Parathyroid adenoma (tissue), 2 donors: Measurements from ENCODE around the gene GRHL1.

Source experiments
- H2AFZ ChIP-seq: fragments of 300-600 bp; sonication (generic); one replicate; pipeline ENCODE4 v1.7.0; 2017; ENCODE audit warnings: antibody characterized with exemption, mild to moderate bottlenecking
- H3K27ac ChIP-seq: fragments of 300-600 bp; sonication (generic); one replicate; pipeline ENCODE4 v1.7.0; 2017
- H3K27me3 ChIP-seq: fragments of 300-600 bp; sonication (generic); one replicate; pipeline ENCODE4 v1.7.0; 2017; ENCODE audit warnings: low read length; ENCODE audit not compliant: control insufficient read depth, insufficient read depth
- H3K36me3 ChIP-seq: fragments of 300-600 bp; sonication (generic); one replicate; pipeline ENCODE4 v1.7.0; 2017; ENCODE audit warnings: low read length; ENCODE audit not compliant: control insufficient read depth, insufficient read depth
- H3K4me1 ChIP-seq: fragments of 300-600 bp; sonication (generic); one replicate; pipeline ENCODE4 v1.7.0; 2017; ENCODE audit warnings: control low read depth
- H3K4me2 ChIP-seq: fragments of 300-600 bp; sonication (generic); one replicate; pipeline ENCODE4 v1.7.0; 2017; ENCODE audit warnings: low read length
- H3K4me3 ChIP-seq: fragments of 300-600 bp; sonication (generic); one replicate; pipeline ENCODE4 v1.7.0; 2017; ENCODE audit warnings: low read depth, low read length
- H3K79me2 ChIP-seq: fragments of 300-600 bp; sonication (generic); one replicate; pipeline ENCODE4 v1.7.0; 2017; ENCODE audit warnings: control low read depth
- H3K9ac ChIP-seq: fragments of 300-600 bp; sonication (generic); one replicate; pipeline ENCODE4 v1.7.0; 2017; ENCODE audit warnings: mild to moderate bottlenecking
- H3K9me3 ChIP-seq: fragments of 300-600 bp; sonication (generic); one replicate; pipeline ENCODE4 v1.7.0; 2017; ENCODE audit warnings: low read length; ENCODE audit not compliant: control insufficient read depth
- TF ChIP-seq, protein P1 (sequence below): fragments of 300-600 bp; sonication (generic); IDR thresholded peaks from one replicate; pipeline ENCODE4 v1.7.0; 2017; ENCODE audit warnings: antibody characterized with exemption, mild to moderate bottlenecking
- donor health status: primary hyperparathyroidism.

GRHL1 gene

DNA sequence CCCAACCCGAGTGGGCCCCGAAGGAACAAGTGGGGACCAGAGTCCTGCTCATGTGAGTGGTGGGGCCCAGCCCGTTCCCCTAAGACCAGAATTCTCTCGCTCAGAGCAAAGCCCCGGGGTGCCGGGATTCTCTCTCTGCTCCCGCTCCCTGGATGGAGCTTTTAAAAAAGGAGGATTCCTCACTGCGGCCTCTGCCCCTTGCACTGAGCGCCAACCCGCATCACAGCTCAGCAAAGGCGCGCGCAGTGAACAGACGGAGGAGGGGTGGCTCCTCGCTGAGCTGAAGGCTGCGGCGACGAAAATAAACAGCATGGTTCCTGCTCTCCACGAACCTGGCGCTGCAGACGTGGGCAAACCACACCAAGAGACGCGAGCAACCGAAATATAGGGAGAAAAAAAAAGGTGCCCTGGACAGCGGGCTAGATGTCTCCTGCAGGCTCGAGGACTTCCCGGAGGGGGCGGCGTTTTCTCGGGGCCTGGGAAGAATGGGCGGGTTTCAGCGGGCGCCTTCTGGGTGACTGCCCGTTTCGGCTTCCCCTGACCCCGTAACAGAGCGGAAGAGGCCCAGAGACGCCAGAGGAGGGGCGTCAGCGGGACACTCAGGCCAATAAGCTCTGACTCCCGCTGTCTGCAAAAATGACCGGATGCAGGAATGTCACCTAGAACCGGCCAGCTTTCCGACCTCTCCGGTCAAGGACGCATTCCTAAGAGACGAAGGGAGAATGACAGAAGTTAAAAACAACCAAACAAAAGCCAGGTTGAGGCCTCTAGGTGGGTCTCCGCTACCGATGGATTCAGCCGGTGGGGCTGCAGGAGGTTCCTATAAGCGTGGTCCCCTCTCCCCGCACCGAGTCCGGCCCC lies 91.0 kb downstream of the GRHL1 start:
- Histone ChIP-seq H3K27me3 (no peaks in the 10 kb centered on the region), H3K4me1 (peaks cover 49% of the 10 kb centered on the region)
- TF ChIP-seq, protein P1, sequence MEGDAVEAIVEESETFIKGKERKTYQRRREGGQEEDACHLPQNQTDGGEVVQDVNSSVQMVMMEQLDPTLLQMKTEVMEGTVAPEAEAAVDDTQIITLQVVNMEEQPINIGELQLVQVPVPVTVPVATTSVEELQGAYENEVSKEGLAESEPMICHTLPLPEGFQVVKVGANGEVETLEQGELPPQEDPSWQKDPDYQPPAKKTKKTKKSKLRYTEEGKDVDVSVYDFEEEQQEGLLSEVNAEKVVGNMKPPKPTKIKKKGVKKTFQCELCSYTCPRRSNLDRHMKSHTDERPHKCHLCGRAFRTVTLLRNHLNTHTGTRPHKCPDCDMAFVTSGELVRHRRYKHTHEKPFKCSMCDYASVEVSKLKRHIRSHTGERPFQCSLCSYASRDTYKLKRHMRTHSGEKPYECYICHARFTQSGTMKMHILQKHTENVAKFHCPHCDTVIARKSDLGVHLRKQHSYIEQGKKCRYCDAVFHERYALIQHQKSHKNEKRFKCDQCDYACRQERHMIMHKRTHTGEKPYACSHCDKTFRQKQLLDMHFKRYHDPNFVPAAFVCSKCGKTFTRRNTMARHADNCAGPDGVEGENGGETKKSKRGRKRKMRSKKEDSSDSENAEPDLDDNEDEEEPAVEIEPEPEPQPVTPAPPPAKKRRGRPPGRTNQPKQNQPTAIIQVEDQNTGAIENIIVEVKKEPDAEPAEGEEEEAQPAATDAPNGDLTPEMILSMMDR, result peak; percentile 20

DNA sequence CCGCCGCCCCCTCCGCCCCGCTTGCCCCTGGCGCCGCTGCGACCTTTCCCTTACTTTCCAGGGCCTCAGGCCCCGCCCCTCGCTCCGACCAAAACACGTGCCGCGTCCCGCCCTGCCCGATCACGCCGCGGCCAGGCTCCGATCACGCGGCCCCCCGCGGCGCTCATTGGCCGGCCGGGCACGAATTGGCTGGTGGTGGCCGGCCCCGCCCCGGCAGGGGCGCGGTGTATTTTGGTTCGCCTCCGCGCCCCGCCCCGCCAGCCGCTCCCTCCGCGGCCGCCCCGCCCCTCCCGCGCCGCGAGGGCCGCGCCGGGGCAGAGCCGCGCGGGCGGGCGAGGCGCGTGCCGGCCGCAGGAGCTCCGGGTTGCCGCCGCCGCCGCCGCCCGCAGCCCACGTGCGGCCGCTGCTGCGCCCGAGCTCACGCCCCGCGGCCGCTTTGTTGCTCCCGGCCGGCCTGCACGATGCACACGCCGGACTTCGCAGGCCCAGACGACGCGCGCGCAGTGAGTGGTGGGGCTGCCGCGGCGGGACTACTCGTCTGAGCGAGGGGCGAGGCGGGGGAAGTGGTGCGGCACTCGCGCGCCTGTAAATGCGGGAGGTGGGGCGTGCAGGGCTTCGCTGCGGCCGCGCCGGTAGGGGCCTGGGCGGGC lies 91.9 kb downstream of the GRHL1 start, which contains the start of gene KLF11:
TSS of gene KLF11 (plus strand) at position 295 of the 650 bp plus-strand sequence. CDS start at position 462, 167 bp downstream.
- Histone ChIP-seq H3K27me3 (no peaks in the 10 kb centered on the region), H3K36me3 (no peaks in the 10 kb centered on the region), H3K9ac (peak within 1 kb of the TSS; percentile 94), H3K4me3 (peak within 1 kb of the TSS; percentile 72), H2AFZ (peak within 1 kb of the TSS; percentile 85), H3K79me2 (peaks cover 15% of the 10 kb centered on the region), H3K27ac (peak within 1 kb of the TSS; percentile 99), H3K9me3 (no peaks in the 10 kb centered on the region), H3K4me1 (peaks cover 48% of the 10 kb centered on the region), H3K4me2 (peak within 1 kb of the TSS; percentile 95)
- TF ChIP-seq, protein P1, result no peak

More for the DNA sequence above, 91.0 kb downstream of the GRHL1 start:
- Histone ChIP-seq H2AFZ (peak overlapping the region; percentile 85), H3K9ac (peak overlapping the region; percentile 55), H3K27ac (peak overlapping the region; percentile 99), H3K9me3 (no peaks in the 10 kb centered on the region), H3K4me3 (peak overlapping the region; percentile 72), H3K36me3 (no peaks in the 10 kb centered on the region), H3K4me2 (peak overlapping the region; percentile 95), H3K79me2 (peaks cover 12% of the 10 kb centered on the region)

DNA sequence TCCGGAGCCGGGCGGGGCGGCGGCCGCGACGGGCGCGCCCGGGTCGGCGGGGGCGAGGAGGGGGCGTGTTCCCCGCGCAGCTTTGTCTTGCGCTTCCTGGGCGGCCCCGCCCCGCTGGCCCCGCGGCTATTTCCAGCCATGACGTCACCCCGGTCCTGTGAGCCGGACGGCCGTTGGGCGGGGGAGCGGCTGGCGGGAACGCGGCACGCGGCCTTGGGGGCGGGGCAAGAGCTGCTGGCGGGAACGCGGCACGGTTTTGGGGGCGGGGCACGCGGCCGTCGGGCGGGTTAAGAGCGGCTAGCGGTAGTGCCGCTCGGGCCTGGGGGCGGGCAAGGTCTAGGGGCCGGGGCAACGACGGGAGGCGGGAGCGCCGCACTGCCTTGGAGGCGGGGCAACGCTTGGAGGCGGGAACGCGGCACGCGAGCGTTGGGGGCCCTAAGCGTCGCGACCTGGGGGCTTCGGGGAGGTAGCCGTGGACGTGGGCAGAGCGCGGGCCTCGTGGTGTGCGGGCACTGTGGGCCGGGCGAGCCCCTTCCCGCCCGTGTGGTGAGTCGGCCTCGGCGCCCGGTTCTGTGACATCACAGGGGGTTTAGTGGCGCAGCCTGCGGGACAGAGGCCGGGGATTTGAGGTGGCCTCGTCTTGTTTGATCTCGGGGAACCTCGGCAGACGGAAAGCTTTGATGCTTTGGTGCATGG lies 92.6 kb downstream of the GRHL1 start:
- Histone ChIP-seq H3K27me3 (no peaks in the 10 kb centered on the region), H3K4me1 (peaks cover 44% of the 10 kb centered on the region), H3K27ac (peak overlapping the region; percentile 94), H3K9me3 (no peaks in the 10 kb centered on the region), H3K4me3 (peak overlapping the region; percentile 70), H2AFZ (peak overlapping the region; percentile 78), H3K79me2 (peaks cover 17% of the 10 kb centered on the region), H3K36me3 (no peaks in the 10 kb centered on the region), H3K9ac (peak overlapping the region; percentile 61), H3K4me2 (peak overlapping the region; percentile 89)
- TF ChIP-seq, protein P1, result no peak

DNA sequence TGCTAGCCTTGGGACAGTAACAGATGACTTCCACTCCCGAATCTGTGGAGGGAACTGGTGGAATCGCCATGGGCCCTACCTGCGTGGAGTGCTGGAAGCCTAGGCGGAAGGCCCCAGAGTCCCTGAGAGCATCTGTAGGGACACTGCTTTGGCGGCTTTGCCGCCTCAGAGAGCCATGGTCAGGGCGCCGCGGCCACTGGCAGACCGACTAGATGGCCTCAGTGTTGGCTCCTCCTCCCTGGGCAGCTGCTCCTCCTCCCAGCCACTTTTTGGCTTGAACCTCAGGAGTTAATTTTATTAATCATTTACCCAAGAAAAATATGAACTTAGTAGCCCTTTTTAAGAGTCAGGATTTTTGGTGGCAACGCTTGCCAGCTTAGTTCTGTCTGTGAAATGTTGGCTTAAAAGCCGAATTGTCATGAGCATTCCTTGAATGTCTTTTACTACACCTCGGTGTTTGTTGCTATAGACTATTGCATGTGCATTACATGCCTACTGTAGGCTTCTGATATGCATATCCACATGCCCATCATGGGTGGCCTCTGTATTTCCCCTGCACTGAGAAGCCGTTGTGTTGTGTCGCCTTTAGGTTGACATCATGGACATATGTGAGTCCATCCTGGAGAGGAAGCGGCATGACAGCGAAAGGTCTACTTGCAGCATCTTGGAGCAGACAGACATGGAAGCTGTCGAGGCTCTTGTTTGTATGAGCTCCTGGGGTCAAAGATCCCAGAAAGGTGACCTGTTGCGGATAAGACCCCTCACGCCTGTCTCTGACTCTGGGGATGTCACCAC lies 94.3 kb downstream of the GRHL1 start:
- Histone ChIP-seq H2AFZ (no peak overlapping the region), H3K79me2 (peaks cover 19% of the 10 kb centered on the region), H3K9me3 (no peaks in the 10 kb centered on the region), H3K4me2 (no peak overlapping the region), H3K4me3 (no peak overlapping the region), H3K27ac (peak overlapping the region; percentile 33), H3K4me1 (peaks cover 32% of the 10 kb centered on the region), H3K27me3 (no peaks in the 10 kb centered on the region), H3K9ac (no peak overlapping the region), H3K36me3 (no peaks in the 10 kb centered on the region)
- TF ChIP-seq, protein P1, result no peak
